Posterior vena cava (tissue), 2 donors: ENCODE measurements around the gene NKX2-4. TPM values are rescaled to one million over a fixed set of nuclear protein-coding genes. Genes with fewer than 3 reads are reported as not detected.
"Not testable (repeated sequence)": the region's sequence is repeated elsewhere in the genome, so short reads cannot be mapped to it uniquely, and the experiment has no call there.

ENCODE experiments used
- DNase-seq: peaks from one replicate; pipeline ENCODE4 v3.0.0-alpha.2; 2020; ENCODE audit warnings: low spot score
- intact Hi-C, 2 donors: fragments of 100-400 bp; cut with DNase I; formaldehyde crosslinking; loops; one replicate each; pipeline versions ENCODE4 v1.14.1 to v1.14.2; 2022 to 2023
- total RNA-seq, 2 donors: library from RNA; stranded (reverse); fragmentation: NEBNext Ultra II Directional; extraction: Animal tissue kit (Norgen Biotek cat#: 25700); gene quantifications; one replicate each; pipeline ENCODE4 v1.2.1, GENCODE V29; 2021
- donor health status: DM: yes; HTN: yes; CAD: no.
- donor health status: DM: yes; HTN: yes; CAD: no.

Gene NKX2-4
- total RNA-seq, 2 donors from 2014 or later = not detected

- intact Hi-C loops = no loop called here
- DNase-seq = no peak
Measured at GRCh38 chr20:21368791-21369190, 28.5 kb downstream of the NKX2-4 start.

GRCh38 chr20:21366273-21366672 lies 31.1 kb downstream of the NKX2-4 start:
- DNase-seq, intact Hi-C loops: not testable (repeated sequence)

- no peak for DNase-seq
- intact Hi-C loops = no loop called here
Measured at GRCh38 chr20:21365771-21366170, 31.6 kb downstream of the NKX2-4 start.

GRCh38 chr20:21364413-21364812 lies 32.9 kb downstream of the NKX2-4 start:
- intact Hi-C loops = no loop called here
- DNase-seq = no peak

GRCh38 chr20:21361266-21361665 lies 36.1 kb downstream of the NKX2-4 start:
- intact Hi-C loops = no loop called here
- no peak for DNase-seq

GRCh38 chr20:21360705-21361104 lies 36.6 kb downstream of the NKX2-4 start:
- DNase-seq = no peak
- intact Hi-C loops = no loop called here

- intact Hi-C loops = no loop called here
- DNase-seq = no peak
Measured at GRCh38 chr20:21358737-21359136, 38.6 kb downstream of the NKX2-4 start.

GRCh38 chr20:21357844-21358243 lies 39.5 kb downstream of the NKX2-4 start:
- intact Hi-C loops = no loop called here

GRCh38 chr20:21356386-21356785 lies 40.9 kb downstream of the NKX2-4 start:
- intact Hi-C loops = no loop called here
- no peak for DNase-seq

More at GRCh38 chr20:21357844-21358243, 39.5 kb downstream of the NKX2-4 start:
- DNase-seq = no peak

- intact Hi-C loops = no loop called here
- DNase-seq = no peak
Measured at GRCh38 chr20:21355981-21356380, 41.3 kb downstream of the NKX2-4 start.

GRCh38 chr20:21353236-21353635 lies 44.1 kb downstream of the NKX2-4 start:
- DNase-seq = no peak
- intact Hi-C loops = no loop called here

GRCh38 chr20:21352703-21353102 lies 44.6 kb downstream of the NKX2-4 start:
- intact Hi-C loops = no loop called here
- no peak for DNase-seq

Other genes with a start within 250 kb of the NKX2-4 start
- gene XRN2, start 94.2 kb downstream of the NKX2-4 start, total RNA-seq = 10 to 100 TPM; 41.0 to 45.9 TPM
- gene NKX2-2, start 116.5 kb upstream of the NKX2-4 start, total RNA-seq = under 1 TPM; 0.23 to 0.33 TPM